Astrocyte (in vitro differentiated cells and primary cell): Measurements from ENCODE around the gene PYGB. TPM values are rescaled to one million over a fixed set of nuclear protein-coding genes. Genes with fewer than 3 reads are reported as not detected.

Experiments used
- DNase-seq: peaks from one replicate; pipeline ENCODE4 v3.0.0-alpha.2; 2010; ENCODE audit warnings: low read depth
- FAIRE-seq: peaks from 2 replicates; lab custom pipeline; 2011; peaks lifted over from hg19 to GRCh38; lab: Jason Lieb, UNC
- H2AFZ ChIP-seq: 2 replicates; pipeline ENCODE4 v1.6.0; 2012; ENCODE audit warnings: low read depth, low read length, inconsistent platforms
- H3K27ac ChIP-seq: 2 replicates; pipeline ENCODE4 v1.5.1; 2011; ENCODE audit warnings: low read depth, low read length, inconsistent platforms
- H3K27me3 ChIP-seq: 2 replicates; pipeline ENCODE4 v1.6.0; 2011; ENCODE audit warnings: low read length, inconsistent platforms; ENCODE audit not compliant: insufficient read depth
- H3K36me3 ChIP-seq: 2 replicates; pipeline ENCODE4 v1.5.1; 2011; ENCODE audit warnings: low read length, inconsistent platforms; ENCODE audit not compliant: insufficient read depth
- H3K4me1 ChIP-seq: 2 replicates; pipeline ENCODE4 v1.5.1; 2011; ENCODE audit warnings: low read length, inconsistent platforms; ENCODE audit not compliant: insufficient read depth
- H3K4me2 ChIP-seq: 2 replicates; pipeline ENCODE4 v1.6.0; 2012; ENCODE audit warnings: low read length, inconsistent platforms
- H3K4me3 ChIP-seq: 2 replicates; pipeline ENCODE4 v1.5.1; 2011; ENCODE audit warnings: low read depth, mild to moderate bottlenecking, low read length, inconsistent platforms; ENCODE audit not compliant: insufficient read depth
- H3K79me2 ChIP-seq: 2 replicates; pipeline ENCODE4 v1.6.0; 2012; ENCODE audit warnings: mild to moderate bottlenecking, low read length, inconsistent platforms; ENCODE audit not compliant: insufficient read depth
- H3K9ac ChIP-seq: 2 replicates; pipeline ENCODE4 v1.6.0; 2012; ENCODE audit warnings: mild to moderate bottlenecking, low read length, inconsistent platforms
- H3K9me3 ChIP-seq: 2 replicates; pipeline ENCODE4 v1.5.1; 2012; ENCODE audit warnings: low read depth, mild to moderate bottlenecking, low read length, inconsistent platforms; ENCODE audit not compliant: insufficient read depth
- H4K20me1 ChIP-seq: 2 replicates; pipeline ENCODE4 v1.6.0; 2012; ENCODE audit warnings: low read length, inconsistent platforms; ENCODE audit not compliant: insufficient read depth
- H3K27ac Mint-ChIP-seq: one replicate; pipeline ENCODE4 v1.8.0; 2021; ENCODE audit warnings: mild to moderate bottlenecking, mixed read lengths; ENCODE audit not compliant: unreplicated experiment
- H3K27me3 Mint-ChIP-seq: one replicate; pipeline ENCODE4 v1.8.0; 2021; ENCODE audit warnings: low read depth, mixed read lengths; ENCODE audit not compliant: unreplicated experiment
- H3K36me3 Mint-ChIP-seq: one replicate; pipeline ENCODE4 v1.8.0; 2021; ENCODE audit warnings: low read depth, mixed read lengths; ENCODE audit not compliant: unreplicated experiment
- H3K4me1 Mint-ChIP-seq: one replicate; pipeline ENCODE4 v1.8.0; 2021; ENCODE audit warnings: low read depth, mixed read lengths; ENCODE audit not compliant: unreplicated experiment
- H3K4me3 Mint-ChIP-seq: one replicate; pipeline ENCODE4 v1.8.0; 2021; ENCODE audit warnings: mild to moderate bottlenecking, moderate library complexity, mixed read lengths; ENCODE audit not compliant: unreplicated experiment
- H3K9me3 Mint-ChIP-seq: one replicate; pipeline ENCODE4 v1.8.0; 2021; ENCODE audit warnings: mild to moderate bottlenecking, mixed read lengths; ENCODE audit not compliant: unreplicated experiment
- EZH2 ChIP-seq: IDR thresholded peaks from 2 replicates; pipeline ENCODE4 v1.6.1; 2012; ENCODE audit warnings: mild to moderate bottlenecking, low read length, inconsistent platforms; ENCODE audit not compliant: insufficient read depth
- total RNA-seq: library from RNA; stranded (reverse); gene quantifications from 2 replicates; pipeline ENCODE4 v1.2.1, GENCODE V29; 2021
- TF ChIP-seq, protein P1 (sequence below): IDR thresholded peaks from 2 replicates; pipeline ENCODE4 v1.5.1; 2011; ENCODE audit warnings: low read depth, mild to moderate bottlenecking, inconsistent platforms, low read length, moderate library complexity; ENCODE audit not compliant: insufficient read depth

PYGB gene
- total RNA-seq, 1 donor from 2014 or later: 206 TPM

DNA sequence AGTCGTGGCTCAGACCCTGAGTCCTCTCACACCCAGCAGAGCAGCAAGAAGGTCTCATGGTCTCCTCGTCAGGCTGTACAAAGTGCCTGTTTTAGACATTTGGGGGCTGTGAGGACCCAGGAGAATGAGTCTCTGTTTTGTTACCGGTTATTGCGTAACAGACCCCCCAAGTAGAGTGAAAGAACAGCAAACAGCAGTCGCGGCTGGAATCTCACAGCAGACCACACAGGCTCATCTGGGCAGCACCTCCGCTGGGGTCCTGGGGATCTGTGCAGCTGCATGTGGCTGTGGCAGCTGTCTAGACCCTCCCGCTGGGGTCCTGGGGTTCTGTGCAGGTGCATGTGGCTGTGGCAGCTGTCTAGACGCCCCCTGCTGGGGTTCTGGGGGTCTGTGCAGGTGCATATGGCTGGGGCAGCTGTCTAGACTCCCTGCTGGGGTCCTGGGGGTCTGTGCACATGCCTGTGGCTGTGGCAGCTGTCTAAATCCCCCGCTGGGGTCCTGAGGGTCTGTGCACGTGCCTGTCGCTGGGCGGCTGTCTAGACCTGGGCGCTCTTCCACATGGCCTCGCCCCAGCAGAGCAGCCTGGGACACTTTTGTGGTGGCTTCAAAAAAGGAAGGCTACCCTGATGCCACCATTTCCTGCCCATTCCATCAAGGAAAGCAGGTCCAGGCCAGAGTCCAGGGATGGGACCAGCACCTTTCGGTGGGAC lies 27.7 kb upstream of the PYGB start:
- H3K9ac ChIP-seq: no peak overlapping the region
- peaks cover 12% of the 10 kb centered on the region for H3K36me3 Mint-ChIP-seq
- H3K27me3 Mint-ChIP-seq: no peaks in the 10 kb centered on the region
- no peak overlapping the region for H2AFZ ChIP-seq
- TF ChIP-seq, protein P1, sequence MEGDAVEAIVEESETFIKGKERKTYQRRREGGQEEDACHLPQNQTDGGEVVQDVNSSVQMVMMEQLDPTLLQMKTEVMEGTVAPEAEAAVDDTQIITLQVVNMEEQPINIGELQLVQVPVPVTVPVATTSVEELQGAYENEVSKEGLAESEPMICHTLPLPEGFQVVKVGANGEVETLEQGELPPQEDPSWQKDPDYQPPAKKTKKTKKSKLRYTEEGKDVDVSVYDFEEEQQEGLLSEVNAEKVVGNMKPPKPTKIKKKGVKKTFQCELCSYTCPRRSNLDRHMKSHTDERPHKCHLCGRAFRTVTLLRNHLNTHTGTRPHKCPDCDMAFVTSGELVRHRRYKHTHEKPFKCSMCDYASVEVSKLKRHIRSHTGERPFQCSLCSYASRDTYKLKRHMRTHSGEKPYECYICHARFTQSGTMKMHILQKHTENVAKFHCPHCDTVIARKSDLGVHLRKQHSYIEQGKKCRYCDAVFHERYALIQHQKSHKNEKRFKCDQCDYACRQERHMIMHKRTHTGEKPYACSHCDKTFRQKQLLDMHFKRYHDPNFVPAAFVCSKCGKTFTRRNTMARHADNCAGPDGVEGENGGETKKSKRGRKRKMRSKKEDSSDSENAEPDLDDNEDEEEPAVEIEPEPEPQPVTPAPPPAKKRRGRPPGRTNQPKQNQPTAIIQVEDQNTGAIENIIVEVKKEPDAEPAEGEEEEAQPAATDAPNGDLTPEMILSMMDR: peak; percentile 10
- no peak for TF ChIP-seq EZH2
- peaks cover 21% of the 10 kb centered on the region for H3K4me1 Mint-ChIP-seq
- no peak overlapping the region for H3K27ac ChIP-seq
- H3K4me3 Mint-ChIP-seq: no peak overlapping the region
- no peak overlapping the region for H3K4me3 ChIP-seq
- H3K9me3 ChIP-seq: no peaks in the 10 kb centered on the region
- no peaks in the 10 kb centered on the region for H3K79me2 ChIP-seq
- H3K4me2 ChIP-seq: no peak overlapping the region
- FAIRE-seq: no peak
- peaks cover 9% of the 10 kb centered on the region for H3K36me3 ChIP-seq
- no peaks in the 10 kb centered on the region for H4K20me1 ChIP-seq
- peak overlapping the region; percentile 26 for H3K27ac Mint-ChIP-seq
- no peaks in the 10 kb centered on the region for H3K9me3 Mint-ChIP-seq
- H3K4me1 ChIP-seq: peaks cover 32% of the 10 kb centered on the region
- no peak for DNase-seq
- no peaks in the 10 kb centered on the region for H3K27me3 ChIP-seq

DNA sequence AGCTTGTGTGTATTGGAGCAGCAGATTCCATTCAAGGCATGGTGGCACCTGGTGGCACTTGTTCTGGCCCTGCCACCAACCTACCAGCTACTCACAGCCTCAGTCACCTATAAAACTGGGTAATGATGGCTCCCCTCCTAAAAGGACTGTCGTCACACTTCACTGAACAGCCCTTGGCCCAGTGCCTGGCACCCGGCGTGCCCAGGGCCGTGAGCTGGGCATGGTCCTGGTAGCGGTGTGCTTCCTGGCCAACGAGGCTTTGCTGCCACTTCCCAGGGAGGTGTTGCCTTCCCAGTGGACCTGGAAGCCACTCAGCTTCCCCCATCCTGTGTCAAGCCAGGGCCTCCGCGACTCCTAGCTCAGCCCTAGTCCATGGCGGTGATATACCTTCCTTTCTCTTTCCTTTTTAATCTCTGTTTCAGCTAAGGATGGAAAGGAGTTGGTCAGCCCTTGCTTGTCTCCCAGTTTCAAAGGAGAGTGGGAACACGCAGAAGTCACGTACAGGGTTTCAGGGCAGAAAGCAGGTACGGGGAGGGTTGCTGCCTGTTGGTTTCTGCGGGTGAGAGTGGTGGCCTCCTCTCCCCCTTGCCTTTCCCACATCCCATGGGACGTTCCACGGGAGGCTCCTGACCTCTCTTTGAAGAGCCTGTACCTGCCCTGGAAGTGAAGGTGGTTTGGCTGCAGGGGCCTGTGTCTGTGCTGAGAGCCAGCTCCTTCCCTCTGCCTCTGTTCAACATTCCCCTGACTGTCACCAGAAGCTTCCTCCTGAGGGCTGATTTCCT lies 26.9 kb upstream of the PYGB start:
- no peak for DNase-seq
- no peak overlapping the region for H3K9ac ChIP-seq
- no peak for TF ChIP-seq EZH2
- TF ChIP-seq, protein P1: no peak
- peaks cover 12% of the 10 kb centered on the region for H3K36me3 Mint-ChIP-seq
- no peak overlapping the region for H3K4me3 ChIP-seq
- H3K27me3 Mint-ChIP-seq: no peaks in the 10 kb centered on the region
- H3K27me3 ChIP-seq: no peaks in the 10 kb centered on the region
- FAIRE-seq: no peak
- H3K79me2 ChIP-seq: no peaks in the 10 kb centered on the region
- no peak overlapping the region for H3K27ac ChIP-seq
- H3K36me3 ChIP-seq: peaks cover 3% of the 10 kb centered on the region
- H4K20me1 ChIP-seq: no peaks in the 10 kb centered on the region
- H3K4me2 ChIP-seq: no peak overlapping the region
- no peaks in the 10 kb centered on the region for H3K9me3 ChIP-seq
- no peaks in the 10 kb centered on the region for H3K9me3 Mint-ChIP-seq
- H3K27ac Mint-ChIP-seq: no peak overlapping the region
- no peak overlapping the region for H2AFZ ChIP-seq
- H3K4me3 Mint-ChIP-seq: no peak overlapping the region
- peaks cover 21% of the 10 kb centered on the region for H3K4me1 Mint-ChIP-seq
- peaks cover 32% of the 10 kb centered on the region for H3K4me1 ChIP-seq
